GM19193 (cell line): ENCODE data around the gene MAG.

Source experiments
- POLR2A ChIP-seq: IDR thresholded peaks from 4 replicates; pipeline ENCODE4 v1.6.1; 2011; ENCODE audit not compliant: insufficient read depth, insufficient read length; ENCODE audit errors: extremely low read depth

The MAG gene

DNA sequence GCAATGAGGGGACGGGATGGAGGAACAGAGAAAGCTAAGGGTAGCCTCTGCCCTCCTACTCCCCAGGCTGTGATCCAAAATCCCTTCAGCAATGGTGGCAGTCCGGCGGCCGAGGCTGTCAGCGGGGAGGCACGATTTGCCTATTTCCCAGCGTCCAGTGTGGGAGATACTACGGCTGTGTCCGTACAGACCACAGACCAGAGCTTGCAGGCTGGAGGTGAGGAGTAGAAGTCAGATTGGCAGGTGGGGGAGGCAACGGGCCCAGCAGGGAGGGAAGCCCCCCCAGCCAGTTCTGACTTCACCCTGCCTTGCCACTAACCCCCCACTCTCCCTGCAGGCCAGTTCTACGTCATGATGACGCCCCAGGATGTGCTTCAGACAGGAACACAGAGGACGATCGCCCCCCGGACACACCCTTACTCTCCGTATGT, 21.6 kb upstream of the MAG start:
- no peak for TF ChIP-seq POLR2A

GRCh38 chr19:35271546-35271945, 20.4 kb upstream of the MAG start:
- no peak for TF ChIP-seq POLR2A

- TF ChIP-seq POLR2A = no peak
Measured at GRCh38 chr19:35272122-35272719, 19.7 kb upstream of the MAG start.

GRCh38 chr19:35272954-35273649, 18.9 kb upstream of the MAG start:
- TF ChIP-seq POLR2A = no peak

DNA sequence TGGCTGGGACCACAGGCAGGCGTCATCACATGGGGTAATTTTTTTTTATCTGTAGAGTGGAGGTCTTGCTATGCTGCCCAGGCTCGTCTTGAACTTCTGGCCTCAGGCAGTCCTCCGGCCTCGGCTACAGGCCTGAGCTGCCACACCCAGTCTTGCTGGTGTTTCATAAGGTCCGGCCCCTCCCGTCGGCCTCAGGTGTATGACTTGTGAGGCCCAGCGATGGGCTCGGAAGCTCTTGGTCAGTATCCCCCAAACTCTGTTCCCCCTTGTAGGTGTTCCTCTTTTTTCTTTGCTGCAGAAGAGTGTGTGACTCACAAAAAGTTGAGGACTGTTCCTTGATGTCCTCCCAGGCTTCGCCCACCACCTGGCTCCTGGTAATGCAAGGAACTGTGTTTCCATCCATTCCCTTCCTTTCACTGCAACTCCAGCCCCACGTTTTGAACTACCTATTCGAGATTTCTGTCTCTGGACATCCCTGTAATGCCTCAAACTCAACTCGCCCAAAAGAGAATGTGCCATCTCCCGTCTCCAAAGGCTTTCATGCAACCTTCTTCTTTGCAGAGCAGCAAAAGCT, 18.2 kb upstream of the MAG start:
- no peak for TF ChIP-seq POLR2A

DNA sequence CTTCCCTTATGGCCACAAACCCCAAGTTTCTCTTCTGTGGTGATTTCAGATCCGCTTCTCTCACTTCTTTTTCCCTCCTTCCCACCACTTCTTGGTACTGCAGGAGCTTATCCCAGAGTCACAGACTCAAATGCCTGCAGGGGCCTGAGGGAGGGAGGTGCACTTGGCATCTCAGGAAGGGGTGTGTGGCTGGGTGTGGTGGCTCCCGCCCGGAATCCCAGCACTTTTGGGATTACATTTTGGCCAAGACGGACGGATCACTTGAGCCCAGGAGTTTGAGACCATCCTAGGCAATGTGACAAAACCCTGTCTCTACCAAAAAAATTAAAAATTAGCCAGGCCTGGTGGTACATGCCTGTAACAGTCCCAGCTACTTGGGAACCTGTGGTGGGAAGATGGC, 17.6 kb upstream of the MAG start:
- no peak for TF ChIP-seq POLR2A

DNA sequence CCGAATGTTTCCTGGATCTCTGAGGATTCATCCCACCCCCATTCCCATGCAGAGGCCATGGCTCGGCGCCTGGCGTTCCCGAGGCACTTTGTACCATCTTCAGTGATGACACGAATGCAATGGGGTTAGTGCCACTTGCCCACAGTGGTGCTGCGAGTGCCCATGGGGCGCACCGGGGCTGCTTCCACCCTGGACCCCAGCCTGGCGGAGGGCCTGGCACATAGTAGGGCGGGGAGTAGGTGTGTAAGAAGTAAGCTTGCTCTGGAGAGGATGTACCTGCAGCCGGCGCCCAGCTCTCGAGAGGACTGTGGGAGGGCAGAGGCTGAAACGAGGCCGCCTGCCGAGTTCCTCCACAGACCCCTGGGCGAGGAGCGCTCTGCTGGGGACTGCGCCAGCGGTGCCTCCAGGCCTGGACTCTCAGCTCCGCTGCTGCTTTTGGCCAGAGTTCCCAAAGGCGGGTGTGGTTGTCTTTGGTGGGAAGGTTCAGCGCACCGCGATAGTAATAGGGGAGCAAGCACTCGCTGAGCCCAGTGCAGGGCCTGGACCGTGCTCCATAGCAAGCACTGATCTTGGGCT, 15.2 kb upstream of the MAG start:
- no peak for TF ChIP-seq POLR2A

DNA sequence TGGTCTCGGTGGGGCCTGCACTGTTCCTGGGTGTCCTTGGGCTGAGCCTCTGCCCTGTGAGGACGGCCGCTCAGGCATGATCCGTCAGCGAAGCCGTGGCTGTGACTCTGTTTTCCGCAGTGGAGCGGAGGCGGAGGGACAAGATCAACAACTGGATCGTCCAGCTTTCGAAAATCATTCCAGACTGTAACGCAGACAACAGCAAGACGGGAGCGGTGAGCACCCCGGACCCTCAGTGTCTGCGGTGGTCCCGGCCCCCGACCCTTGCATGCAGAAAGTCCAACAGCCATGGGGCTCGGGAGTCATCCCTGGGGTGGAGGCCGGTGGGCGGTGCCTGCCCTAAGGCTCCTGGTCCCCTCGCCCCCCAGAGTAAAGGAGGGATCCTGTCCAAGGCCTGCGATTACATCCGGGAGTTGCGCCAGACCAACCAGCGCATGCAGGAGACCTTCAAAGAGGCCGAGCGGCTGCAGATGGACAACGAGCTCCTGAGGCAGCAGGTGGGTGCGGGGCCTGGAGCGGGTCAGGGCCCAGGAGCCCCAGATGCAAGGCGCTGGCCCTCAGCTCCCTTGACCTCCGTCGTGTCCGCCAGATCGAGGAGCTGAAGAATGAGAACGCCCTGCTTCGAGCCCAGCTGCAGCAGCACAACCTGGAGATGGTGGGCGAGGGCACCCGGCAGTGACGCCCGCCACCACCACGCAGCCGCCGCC, 13.2 kb upstream of the MAG start:
- no peak for TF ChIP-seq POLR2A

- TF ChIP-seq POLR2A = no peak
Measured at GRCh38 chr19:35279374-35279773, 12.6 kb upstream of the MAG start.

- TF ChIP-seq POLR2A = no peak
Measured at GRCh38 chr19:35279985-35280821, 11.8 kb upstream of the MAG start.

GRCh38 chr19:35281303-35281702, 10.7 kb upstream of the MAG start:
- TF ChIP-seq POLR2A = no peak

GRCh38 chr19:35284153-35285094, 7.5 kb upstream of the MAG start:
- TF ChIP-seq POLR2A = no peak

GRCh38 chr19:35285095-35285449, 6.9 kb upstream of the MAG start:
- no peak for TF ChIP-seq POLR2A
